ENCODE data around the gene BAX. TPM values are rescaled to one million over a fixed set of nuclear protein-coding genes. Genes with fewer than 3 reads are reported as not detected.

Gene BAX
- total and polyA plus RNA-seq, 4 donors, result 10.5 to 27.0 (median 14.8) TPM

DNA sequence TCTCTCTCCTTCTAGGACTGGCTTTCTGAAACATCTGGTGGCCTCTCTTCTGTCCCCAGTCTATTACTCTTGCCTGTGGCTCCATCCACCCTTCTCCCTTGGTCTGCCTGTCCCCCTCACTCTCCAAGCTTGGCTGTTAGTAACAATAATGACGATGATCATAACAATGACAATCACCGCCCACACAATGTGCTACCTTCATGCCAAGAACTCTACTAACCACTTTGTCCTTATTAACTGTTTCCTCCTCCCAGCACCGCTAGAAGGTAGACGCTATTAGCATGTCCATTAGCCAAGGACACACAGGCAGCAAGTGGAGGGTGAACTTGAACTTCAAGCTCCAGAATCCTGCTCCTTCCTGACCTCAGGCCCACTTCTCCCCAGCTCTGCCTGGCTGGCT is 35.7 kb downstream of the BAX start:
- DNase-seq (ENCODE audit: low spot score), result no peak
- Histone ChIP-seq H3K4me3 (ENCODE audit: low read depth in 1 of 3, low read length in 3 of 3) (no peak overlapping the region), H3K36me3 (ENCODE audit: control insufficient read depth in 4 of 4, insufficient read depth in 3 of 4, low read depth in 1 of 4, low read length in 3 of 4) (peaks cover 6 to 15% (median 15%) of the 10 kb centered on the region in 4 donors), H3K27ac (ENCODE audit: low read depth in 1 of 2, low read length in 2 of 2) (no peak overlapping the region), H3K4me1 (ENCODE audit: control insufficient read depth in 4 of 4, insufficient read depth in 4 of 4, low read length in 3 of 4) (peaks cover 12 to 28% (median 17%) of the 10 kb centered on the region in 4 donors), H3K9ac (ENCODE audit: low read depth in 1 of 2, low read length in 2 of 2) (no peak overlapping the region), H3K27me3 (ENCODE audit: control insufficient read depth in 4 of 4, insufficient read depth in 4 of 4, low read length in 3 of 4) (no peaks in the 10 kb centered on the region), H3K9me3 (ENCODE audit: control insufficient read depth in 4 of 4, low read length in 3 of 4) (no peaks in the 10 kb centered on the region)
- 88% methylated on average over 4 of the region's 4 CpGs for WGBS
- TF ChIP-seq YY1 (IDR thresholded peaks at IDR 0.05) (no peak), JUND (IDR thresholded peaks at IDR 0.05) (no peak), FOXA2 (IDR thresholded peaks at IDR 0.05) (no peak), RXRA (IDR thresholded peaks at IDR 0.05) (no peak), TAF1 (conservative IDR thresholded peaks at IDR 0.05) (no peak), HNF4G (IDR thresholded peaks at IDR 0.05) (no peak), HNF4A (conservative IDR thresholded peaks at IDR 0.05) (no peak), EGR1 (IDR thresholded peaks at IDR 0.05; ENCODE audit: low read depth in 2 of 2) (no peak), SP1 (IDR thresholded peaks at IDR 0.05) (no peak), NR2F2 (IDR thresholded peaks at IDR 0.05) (no peak), RAD21 (IDR thresholded peaks at IDR 0.05) (no peak), GABPA (IDR thresholded peaks at IDR 0.05 in 1 of 2, conservative IDR thresholded peaks at IDR 0.05 in 1 of 2) (no peak), FOXA1 (IDR thresholded peaks at IDR 0.05) (no peak)
- TF ChIP-seq, protein P1, sequence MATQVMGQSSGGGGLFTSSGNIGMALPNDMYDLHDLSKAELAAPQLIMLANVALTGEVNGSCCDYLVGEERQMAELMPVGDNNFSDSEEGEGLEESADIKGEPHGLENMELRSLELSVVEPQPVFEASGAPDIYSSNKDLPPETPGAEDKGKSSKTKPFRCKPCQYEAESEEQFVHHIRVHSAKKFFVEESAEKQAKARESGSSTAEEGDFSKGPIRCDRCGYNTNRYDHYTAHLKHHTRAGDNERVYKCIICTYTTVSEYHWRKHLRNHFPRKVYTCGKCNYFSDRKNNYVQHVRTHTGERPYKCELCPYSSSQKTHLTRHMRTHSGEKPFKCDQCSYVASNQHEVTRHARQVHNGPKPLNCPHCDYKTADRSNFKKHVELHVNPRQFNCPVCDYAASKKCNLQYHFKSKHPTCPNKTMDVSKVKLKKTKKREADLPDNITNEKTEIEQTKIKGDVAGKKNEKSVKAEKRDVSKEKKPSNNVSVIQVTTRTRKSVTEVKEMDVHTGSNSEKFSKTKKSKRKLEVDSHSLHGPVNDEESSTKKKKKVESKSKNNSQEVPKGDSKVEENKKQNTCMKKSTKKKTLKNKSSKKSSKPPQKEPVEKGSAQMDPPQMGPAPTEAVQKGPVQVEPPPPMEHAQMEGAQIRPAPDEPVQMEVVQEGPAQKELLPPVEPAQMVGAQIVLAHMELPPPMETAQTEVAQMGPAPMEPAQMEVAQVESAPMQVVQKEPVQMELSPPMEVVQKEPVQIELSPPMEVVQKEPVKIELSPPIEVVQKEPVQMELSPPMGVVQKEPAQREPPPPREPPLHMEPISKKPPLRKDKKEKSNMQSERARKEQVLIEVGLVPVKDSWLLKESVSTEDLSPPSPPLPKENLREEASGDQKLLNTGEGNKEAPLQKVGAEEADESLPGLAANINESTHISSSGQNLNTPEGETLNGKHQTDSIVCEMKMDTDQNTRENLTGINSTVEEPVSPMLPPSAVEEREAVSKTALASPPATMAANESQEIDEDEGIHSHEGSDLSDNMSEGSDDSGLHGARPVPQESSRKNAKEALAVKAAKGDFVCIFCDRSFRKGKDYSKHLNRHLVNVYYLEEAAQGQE (IDR thresholded peaks at IDR 0.05), result no peak
- TF ChIP-seq, protein P2, sequence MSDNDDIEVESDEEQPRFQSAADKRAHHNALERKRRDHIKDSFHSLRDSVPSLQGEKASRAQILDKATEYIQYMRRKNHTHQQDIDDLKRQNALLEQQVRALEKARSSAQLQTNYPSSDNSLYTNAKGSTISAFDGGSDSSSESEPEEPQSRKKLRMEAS (IDR thresholded peaks at IDR 0.05), result no peak
- TF ChIP-seq, protein P3, sequence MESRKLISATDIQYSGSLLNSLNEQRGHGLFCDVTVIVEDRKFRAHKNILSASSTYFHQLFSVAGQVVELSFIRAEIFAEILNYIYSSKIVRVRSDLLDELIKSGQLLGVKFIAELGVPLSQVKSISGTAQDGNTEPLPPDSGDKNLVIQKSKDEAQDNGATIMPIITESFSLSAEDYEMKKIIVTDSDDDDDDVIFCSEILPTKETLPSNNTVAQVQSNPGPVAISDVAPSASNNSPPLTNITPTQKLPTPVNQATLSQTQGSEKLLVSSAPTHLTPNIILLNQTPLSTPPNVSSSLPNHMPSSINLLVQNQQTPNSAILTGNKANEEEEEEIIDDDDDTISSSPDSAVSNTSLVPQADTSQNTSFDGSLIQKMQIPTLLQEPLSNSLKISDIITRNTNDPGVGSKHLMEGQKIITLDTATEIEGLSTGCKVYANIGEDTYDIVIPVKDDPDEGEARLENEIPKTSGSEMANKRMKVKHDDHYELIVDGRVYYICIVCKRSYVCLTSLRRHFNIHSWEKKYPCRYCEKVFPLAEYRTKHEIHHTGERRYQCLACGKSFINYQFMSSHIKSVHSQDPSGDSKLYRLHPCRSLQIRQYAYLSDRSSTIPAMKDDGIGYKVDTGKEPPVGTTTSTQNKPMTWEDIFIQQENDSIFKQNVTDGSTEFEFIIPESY (IDR thresholded peaks at IDR 0.05), result no peak
- TF ChIP-seq, protein P4, sequence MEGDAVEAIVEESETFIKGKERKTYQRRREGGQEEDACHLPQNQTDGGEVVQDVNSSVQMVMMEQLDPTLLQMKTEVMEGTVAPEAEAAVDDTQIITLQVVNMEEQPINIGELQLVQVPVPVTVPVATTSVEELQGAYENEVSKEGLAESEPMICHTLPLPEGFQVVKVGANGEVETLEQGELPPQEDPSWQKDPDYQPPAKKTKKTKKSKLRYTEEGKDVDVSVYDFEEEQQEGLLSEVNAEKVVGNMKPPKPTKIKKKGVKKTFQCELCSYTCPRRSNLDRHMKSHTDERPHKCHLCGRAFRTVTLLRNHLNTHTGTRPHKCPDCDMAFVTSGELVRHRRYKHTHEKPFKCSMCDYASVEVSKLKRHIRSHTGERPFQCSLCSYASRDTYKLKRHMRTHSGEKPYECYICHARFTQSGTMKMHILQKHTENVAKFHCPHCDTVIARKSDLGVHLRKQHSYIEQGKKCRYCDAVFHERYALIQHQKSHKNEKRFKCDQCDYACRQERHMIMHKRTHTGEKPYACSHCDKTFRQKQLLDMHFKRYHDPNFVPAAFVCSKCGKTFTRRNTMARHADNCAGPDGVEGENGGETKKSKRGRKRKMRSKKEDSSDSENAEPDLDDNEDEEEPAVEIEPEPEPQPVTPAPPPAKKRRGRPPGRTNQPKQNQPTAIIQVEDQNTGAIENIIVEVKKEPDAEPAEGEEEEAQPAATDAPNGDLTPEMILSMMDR (IDR thresholded peaks at IDR 0.05; ENCODE audit: low read depth, low read length, missing input control), result no peak
- TF ChIP-seq, protein P5, sequence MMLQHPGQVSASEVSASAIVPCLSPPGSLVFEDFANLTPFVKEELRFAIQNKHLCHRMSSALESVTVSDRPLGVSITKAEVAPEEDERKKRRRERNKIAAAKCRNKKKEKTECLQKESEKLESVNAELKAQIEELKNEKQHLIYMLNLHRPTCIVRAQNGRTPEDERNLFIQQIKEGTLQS (IDR thresholded peaks at IDR 0.05), result no peak

Data from liver (tissue), 9 donors.